ENCODE measurements around the gene LAMA1.
A peak's percentile ranks its signal among the peaks of the same experiment; 100 is the strongest.

Gene LAMA1

DNA sequence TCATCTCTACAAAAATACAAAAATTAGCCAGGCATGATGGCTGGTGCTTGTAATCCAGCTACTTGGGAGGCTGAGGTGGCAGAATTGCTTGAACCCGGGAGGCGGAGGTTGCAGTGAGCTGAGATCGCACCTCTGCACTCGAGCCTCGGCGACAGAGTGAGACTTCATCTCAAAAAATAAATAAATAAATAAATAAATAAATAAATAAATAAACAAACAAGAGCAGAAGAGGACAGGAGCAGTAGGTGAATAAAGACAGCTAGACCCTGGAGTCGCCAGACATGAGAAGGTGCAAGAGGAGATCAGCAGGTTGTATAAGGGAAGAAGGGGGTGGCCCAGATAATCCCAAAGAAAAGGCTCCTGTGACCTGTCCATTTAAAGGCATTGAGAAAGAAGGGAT lies 12.3 kb downstream of the LAMA1 start:
- DNase-seq = no peak

DNA sequence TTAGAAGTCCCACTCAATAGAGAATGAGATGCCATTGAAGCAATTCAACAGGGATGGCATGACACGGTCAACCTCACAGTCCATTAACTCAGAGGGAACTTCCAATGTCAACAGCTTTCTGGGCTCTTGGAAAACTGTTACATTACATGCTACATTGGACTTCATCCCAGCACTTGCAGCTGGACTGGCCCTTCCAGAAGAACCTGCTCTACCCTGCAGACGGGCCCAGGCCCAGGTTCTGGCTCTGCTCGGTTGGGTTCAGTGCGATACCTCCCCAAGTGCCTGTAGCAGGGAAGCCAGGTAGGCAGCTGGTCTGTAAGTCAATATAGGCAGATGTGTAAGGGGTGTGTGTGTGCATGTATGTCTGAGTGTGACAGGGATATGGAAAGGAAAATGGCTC lies 12.9 kb downstream of the LAMA1 start:
- DNase-seq = no peak

DNA sequence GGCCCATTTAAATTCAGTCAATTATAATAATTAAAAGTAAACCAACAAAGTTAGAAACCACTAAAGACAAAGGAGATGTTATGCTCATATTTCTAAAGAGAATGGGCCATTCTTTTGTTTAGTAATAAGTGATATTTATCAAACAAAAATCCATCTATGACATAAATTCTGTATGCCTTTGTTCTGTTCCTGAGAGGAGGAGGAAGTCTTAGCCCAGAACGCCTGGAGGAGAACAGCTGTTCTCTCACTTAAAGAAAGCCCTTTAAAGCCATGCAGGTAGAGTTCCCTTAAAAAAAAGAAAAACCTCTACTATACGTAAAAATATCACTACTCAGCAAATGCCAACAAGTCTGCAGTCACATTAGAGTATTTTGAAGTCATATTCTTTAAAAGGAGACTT lies 15.5 kb downstream of the LAMA1 start:
- DNase-seq = no peak

DNA sequence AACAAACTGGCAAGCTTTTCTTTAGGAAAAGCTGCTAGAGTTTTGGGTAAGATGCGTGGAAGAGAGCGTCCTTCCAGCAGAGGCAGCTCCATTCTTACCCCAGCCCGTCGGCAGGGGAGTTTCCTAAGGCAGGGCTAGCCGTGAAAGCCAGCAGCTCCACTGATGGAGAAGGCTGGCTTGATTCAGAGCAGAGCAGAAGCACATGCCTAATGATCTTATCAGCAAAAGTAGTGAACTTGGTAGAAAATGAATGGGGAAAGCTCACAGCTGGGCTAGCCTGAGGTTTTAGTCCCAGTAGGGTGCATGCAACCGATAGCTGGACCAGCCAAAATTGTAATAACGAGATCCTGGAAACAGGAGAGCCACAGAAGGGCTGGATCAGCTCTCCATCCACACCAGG lies 20.8 kb downstream of the LAMA1 start:
- no peak for DNase-seq

DNA sequence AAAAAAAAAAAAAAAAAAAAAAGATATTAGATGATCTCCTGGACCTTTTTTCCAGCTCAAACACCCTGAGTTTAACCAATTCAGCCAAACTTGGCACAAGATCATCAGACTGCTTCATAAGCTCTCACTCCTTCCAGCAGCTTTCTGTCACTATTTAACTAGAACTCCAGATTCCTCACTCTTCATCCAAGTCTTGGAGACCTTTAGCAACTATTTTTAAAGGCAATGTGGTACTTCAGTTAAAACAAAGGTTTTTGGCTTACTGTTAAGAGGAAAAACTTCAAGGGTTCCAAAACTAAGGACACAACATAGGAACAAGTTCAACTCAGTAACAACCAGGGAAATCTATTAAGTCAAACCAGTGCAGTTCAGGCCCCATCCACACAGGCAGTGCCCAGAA lies 23.2 kb downstream of the LAMA1 start:
- DNase-seq = no peak

DNA sequence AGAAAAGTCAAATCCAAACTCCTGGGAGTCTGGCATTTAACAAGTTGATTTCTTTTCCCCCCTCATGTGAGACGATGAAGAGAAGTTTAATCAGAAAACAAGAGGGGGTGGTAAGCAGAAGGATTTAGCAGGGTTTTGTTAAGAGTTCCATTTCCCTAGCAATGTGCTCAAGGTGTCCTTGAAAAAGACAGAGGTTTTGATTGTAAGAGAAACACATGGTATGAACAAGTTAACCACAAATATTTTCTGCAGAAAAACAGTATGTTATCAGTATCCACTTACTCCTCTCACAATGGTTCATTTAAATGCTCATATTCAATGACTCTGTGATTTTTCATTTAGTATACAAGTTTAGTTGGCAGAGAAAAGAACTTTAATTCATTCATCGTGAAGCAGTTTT lies 26.8 kb downstream of the LAMA1 start:
- DNase-seq = no peak

DNA sequence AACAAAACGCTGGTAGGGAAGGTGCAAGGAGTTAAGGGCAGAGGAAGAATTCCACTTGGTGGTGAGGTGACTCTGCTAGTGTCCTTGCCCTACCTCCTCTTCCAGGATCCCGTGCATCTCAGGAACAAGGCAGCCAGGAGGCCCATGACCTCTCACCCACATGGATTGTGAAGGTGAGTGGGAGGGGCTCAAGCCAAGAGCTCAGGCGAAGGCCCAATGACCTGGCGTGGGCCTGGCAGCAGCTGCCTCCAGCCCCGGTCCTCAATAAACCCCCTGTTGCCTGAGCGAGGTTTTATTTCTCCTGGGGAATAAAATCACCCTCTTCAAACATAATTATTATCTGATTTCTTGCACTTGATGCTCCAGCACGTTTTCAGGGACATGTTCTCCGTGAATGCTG lies 28.2 kb downstream of the LAMA1 start:
- DNase-seq = no peak

DNA sequence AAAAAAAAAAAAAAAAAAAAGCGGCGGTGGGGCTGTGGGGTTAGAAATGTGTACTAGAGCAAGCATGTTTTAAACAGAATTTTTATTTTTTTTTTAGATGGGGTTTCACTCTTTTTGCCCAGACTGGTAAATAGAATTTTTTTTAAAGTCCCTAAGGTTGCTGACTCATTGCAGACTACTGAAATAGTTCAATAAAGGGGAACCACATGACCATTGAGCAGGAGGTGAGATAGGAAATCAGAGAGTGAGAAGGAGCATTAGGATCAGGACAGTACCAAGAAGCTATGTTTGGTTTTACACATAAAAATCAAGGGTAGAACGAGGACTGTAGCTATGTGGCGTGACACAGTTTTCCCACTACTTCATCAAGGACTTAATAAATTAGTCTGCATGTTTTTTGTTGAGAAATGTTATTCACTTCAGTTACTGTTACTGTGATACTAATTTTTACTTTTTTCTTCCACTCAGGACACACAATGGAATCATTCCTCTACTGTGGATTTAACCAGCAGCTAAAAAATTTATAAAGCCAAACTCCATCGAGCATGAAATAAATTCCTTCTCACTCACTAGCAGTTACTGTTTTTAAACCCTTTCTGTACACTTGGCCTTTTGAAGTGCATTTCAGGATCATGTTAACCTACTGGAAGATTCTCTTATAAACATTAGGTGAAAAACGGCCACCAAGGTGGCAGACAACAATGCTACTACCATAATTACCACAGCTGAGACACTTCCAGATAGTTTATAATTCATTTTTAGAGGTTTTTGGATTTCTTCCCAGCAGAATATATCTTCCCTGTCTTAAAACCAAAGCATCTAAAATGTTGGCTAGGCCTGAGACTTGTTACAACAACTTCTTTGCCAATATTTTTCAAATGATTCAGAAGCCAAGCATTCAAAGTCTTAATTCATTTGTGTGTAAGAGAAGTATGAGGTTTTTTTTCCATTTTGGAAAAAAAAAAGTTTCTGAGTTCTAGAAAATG lies 33.2 kb downstream of the LAMA1 start:
- peak; percentile 88 for DNase-seq

DNA sequence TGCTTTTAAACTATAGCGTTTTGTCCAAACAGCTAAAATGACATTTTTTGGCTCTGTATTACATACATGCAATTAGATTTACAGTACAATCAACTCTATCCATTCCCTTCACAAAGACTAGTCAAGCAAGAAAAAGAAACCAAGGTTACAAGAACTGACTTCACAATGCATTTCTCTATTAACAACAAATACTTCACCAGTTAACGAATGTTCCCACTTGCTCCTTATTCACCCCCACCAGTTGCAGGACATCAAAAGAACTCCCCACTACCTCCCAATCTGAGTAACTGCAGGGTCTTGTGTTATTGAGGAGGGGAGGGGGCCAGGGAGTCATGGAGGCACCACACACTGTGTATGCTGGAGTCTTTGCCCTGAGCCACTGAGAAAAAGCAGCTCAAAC lies 34.9 kb downstream of the LAMA1 start:
- no peak for DNase-seq

DNA sequence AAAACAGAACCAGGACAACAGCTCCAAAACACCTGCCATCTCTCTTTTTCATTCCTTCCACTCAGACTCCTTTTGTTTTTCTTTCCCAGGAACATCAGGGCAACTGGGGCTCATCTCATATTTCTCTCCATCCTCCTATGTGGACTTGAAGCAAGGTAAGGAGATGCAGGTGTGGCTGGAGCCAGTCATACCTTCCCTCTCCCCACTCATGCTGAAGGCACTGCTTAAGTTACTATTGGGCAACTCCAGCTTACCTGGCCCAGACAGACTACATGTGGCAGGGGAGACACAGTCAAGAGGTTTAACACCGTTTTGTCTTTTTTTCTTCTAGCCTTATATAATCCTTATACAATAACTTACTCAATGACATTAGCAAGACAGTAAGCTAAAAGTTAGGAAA lies 38.4 kb downstream of the LAMA1 start:
- DNase-seq = no peak

DNA sequence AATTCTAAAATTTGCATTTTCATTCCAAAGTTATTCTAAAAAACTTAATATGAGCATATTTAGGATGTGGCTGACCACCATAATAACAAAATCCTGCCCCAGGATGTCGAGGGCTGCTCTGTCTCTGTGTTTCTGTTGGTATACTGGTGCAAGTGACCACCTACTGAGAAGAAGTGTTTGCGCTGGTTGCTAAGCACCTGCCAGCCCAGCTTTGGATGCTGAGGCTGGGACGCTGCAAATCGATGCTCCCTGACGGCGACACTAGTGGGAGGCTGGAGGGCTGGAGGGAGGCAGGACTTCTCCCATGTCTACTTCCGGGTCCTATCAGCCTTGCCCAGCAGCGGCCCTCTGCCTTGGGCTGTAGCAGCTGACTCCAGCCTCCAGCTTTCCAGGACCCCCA lies 45.0 kb downstream of the LAMA1 start:
- DNase-seq = no peak

DNA sequence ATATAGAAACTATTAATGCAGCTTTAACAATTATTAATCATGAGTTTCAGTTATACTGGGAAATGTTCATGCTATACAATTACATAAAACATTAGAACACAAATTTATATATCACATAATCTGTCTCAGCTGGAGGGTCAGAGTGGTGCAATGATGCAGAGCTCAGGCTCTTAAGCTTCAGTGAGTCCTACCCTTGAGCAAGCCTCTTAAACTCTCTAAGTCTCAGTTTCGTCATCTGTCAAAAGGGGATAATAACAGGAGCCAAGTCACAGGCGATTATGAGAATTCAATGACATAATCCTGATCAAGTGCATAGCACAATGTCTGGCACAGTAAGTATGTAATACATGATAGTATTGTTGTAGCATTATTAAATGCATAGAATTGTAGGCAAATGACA lies 46.0 kb downstream of the LAMA1 start:
- no peak for DNase-seq

DNA sequence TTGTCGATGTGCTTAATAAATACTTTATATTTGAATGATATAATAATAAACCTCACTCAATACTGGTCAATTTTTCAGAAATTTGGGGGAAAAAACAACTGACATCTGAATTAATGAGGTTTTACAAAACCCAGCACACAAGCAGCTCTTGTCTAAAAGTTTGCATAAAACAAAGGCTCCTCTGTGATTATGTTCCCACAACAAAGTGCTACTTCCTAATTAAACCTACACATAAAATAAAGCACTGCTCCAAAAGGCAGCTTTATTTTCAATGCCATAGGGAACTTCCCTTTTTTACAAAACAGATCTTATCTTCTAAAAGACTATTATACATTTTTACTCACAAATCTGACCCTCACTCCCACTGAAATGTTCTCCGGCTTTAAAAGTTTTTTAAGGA lies 47.1 kb downstream of the LAMA1 start:
- no peak for DNase-seq

DNA sequence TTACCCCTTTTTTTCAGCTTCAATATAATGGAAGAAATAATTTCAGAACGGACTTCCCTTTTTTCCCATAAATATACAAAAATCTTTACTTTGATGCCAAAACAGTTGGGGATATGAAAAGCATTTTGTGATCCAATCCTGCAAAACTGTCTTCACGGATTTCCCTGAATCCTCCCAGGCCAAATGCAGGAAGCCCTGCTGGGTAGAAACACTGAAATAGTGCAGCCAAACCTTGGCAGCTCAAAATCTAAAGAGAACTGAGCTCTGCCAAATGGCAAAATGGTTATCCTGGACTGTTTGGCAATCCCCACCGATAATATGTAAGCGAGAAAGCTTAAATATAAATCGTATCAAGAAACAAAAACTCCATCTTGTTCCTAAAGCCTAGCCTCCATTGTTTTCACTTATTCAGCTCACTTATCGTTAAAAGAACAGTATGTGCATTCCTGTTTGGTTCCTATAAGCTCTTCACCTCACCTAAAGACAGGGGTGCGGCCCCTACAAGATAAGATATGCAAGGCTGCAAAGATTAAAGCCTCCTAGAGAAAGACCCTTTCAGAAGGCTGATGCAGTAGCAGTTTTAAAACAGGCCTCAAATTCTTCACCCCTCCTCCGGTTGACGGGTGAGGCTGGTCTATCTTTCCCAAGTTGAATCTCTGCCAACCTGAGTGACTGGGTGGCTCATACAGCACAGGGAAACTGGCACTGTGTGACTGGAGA lies 48.6 kb downstream of the LAMA1 start:
- DNase-seq = no peak

DNA sequence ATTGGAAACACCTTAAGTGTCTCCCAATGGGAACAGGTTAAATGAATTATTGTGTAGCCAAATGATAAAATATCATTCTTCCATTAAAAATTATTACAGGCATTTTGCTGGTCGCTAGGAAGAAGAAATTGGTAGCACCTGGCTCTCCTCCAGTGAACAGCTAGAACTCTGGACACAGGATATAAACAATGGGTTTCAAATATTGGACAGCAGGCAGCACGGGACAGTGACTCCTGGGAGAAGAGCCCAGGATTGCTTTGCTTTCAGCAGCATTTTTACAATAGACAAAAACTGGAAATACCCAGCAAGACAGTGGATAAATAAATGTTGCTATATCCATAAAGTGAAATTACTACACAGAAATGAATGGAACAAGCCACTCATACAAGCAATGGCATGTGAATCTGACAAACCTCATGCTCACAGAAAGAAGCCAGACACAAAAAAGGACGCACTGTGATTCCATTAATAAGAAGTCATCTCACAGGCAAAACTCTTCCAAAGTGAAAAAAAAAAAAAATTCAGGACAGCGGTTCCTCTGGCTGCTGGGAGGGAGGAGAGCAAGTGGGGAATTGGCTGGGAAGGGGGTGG lies 50.5 kb downstream of the LAMA1 start:
- DNase-seq = no peak

DNA sequence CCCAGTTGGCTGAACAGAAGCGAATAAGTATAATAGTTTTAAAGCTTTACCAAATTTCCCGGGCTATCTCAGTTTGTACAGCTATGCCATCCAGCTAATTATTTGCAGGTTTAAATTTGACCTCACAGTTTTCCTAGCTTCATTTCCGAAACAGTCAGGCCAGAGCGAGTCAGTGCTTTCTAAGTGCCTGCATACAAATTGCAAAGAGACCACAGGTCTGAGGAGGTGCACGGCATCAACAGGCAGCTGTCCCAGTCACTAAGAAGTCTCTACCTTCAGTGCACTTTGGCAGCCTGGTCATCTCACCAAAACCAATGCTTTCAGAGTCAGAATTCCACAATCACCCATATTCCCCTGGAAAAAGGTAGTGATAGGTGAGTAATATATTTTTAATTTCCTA lies 51.9 kb downstream of the LAMA1 start:
- no peak for DNase-seq

DNA sequence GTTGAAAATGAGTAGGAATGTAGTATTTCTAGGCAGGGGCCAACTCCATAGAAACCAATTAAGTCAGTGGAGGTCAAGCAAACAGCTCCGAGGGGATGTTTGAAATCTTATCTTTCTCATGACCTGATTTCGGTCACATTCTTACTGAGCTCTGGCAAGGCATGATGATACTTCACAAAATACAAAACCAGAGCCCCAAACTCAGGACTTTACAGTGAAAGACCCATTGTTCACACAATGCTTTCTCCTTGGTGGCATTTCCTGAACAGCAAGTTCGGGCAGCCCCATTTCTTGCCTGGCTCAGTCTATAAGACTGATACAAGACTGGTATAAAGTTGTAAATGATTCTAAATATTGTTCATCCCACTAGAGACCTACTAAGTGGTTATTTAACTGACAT lies 53.3 kb downstream of the LAMA1 start:
- no peak for DNase-seq

DNA sequence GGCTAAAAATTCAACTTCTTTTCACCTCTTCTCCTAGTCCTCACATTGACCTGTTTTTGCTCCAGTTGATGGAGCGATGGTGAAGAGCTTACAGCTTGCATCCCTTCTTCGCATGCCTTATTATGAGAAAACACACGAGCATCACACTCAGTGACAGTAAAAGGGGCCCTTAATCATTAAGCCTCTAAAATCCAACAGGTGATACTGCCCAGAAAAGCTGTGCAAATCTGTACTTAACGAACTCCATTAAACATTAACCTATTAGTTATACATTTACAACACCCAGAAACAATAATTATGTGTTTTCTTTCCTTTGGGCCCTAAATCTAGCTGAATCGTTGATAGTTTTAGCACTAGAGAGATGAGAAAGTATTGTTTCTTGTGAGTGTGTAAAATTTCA lies 54.8 kb downstream of the LAMA1 start:
- no peak for DNase-seq

DNA sequence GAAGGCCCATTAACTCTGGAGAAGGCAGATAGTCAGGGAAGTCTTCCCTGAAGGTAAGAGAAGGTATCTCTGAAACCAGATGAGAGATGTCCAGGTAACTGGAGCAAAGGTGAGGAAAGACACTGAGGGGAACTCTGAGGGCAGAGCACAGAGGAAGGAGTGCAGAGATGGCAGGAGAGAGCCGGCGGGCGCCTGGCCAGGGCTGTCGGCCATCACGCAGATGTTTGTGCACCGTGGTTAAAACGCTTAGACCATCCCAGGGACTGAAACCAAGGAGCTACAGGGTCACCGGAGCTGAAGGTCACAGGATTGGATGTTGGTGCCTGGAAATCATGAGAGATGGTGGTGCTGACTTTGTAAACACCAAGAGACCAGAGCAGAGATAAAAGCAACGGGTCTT lies 55.4 kb downstream of the LAMA1 start:
- DNase-seq = no peak

DNA sequence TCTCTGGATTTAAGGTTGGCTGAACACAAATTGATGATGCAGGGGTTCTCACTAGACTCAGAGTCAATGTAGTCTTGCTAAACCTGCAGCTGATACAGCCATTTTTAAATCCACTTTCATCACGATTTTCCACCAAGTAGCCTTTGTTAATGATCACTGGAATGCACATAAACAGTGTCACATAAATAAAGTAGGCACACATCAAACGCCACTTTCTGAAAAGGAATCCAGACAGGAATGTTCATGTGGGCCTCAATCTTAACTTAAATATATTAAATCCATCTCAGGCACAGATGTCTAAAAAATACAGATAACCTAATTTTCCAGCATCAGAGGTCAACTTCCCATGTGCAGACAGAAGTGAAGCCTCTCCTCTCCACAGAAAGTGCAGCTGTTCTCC lies 58.3 kb downstream of the LAMA1 start:
- no peak for DNase-seq

DNA sequence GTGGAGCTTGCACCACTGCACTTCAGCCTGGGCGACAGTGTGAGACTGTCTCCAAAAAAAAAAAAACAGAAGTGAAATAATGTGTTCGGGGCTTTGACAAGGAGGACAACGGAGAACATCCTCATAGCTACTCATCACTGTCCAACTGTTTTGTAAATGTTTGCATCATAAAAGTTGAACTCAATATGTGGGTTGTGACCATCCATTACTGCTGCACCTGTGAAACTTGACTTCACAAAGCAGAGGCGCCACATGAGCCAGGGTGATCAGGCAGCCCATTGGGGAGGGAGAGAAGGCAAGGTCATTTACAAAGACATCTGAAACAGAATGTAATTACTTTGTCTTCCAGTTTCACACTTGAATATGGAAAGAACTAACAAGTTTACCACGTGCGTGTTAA lies 61.6 kb downstream of the LAMA1 start:
- no peak for DNase-seq

DNA sequence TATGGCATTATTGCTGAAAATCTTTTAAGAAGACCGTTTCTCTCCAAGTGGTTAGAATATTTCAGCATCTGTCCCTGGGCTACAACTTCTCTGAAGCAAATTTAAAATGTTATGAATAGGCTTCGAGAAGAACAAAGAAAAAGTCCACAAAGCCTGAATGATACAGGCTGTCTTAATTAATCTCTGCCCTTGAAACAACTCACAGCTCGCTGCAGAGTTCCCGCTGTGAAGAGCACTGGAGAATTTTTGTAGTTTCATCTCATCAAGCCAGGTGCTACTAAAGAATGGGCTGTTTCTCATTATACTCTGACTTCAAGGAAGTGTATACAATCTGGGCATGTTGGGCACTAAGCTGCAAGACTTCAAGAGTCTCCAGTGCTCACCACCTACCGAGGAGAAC lies 67.6 kb downstream of the LAMA1 start:
- no peak for DNase-seq

DNA sequence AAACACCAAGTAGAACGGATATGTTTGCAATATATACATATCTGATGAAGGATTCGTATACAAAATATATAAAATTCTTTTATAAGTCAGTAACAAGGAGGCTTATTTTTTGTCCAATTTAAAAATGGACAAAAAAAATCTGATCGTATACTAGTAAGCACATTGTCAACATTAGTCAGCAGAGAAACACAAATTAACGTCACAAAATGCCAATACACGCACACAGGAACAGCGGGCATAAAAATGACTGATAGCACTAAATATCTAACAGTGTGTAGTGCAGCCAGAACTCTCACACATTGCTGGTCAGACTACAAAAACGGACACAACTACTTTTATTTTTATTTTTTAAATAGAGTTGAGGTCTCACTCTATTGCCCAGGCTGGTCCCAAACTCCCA lies 69.5 kb downstream of the LAMA1 start:
- no peak for DNase-seq

DNA sequence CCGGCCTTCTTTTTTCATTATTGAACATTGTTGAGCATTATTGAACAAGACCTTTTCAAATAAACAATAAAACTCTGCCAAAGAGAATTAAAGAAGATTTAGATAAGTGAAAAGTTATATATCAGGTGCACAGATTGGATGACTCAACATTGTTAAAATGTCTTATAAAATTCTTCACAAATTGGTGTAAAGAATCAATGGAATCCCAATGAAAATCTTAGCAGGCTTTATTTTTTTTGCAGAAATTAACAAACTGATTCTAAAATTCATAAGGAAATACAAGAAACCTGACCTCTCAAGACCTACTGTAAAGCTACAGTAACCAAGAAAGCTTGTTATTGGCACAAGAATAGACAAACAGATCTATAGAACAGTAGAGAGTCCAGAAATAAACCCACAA lies 70.3 kb downstream of the LAMA1 start:
- DNase-seq = no peak

Measured in fibroblast of skin of scalp (primary cell).